AML-193 (cell line): ENCODE measurements around the gene INHBB.

Experiments used
- DNase-seq, 2 experiments: peaks; one replicate each; lab custom pipeline; 2025; lab: John Stamatoyannopoulos, UW

The INHBB gene

GRCh38 chr2:120398051-120398995 lies 52.4 kb downstream of the INHBB start:
- DNase-seq: no peak

- no peak for DNase-seq
Observed at GRCh38 chr2:120398996-120399888, 53.3 kb downstream of the INHBB start.

- no peak for DNase-seq
Observed at GRCh38 chr2:120399889-120400240, 53.9 kb downstream of the INHBB start.

- no peak for DNase-seq
Observed at GRCh38 chr2:120400551-120400950, 54.6 kb downstream of the INHBB start.
